GM10248 (cell line): ENCODE measurements around the gene ARHGAP24.
A peak's percentile ranks its signal among the peaks of the same experiment; 100 is the strongest.

Source experiments
- CTCF ChIA-PET: fragments of 300-600 bp; sonication (Branson Sonifier 250); formaldehyde crosslinking; extraction: SDS; loops from one replicate; lab custom pipeline; 2021; ENCODE audit warnings: antibody characterized with exemption; lab: Yijun Ruan, JAX
- POLR2A ChIA-PET: fragments of 350-650 bp; sonication (Branson Sonifier 250); formaldehyde crosslinking; extraction: SDS; loops from one replicate; lab custom pipeline; 2020; ENCODE audit warnings: antibody characterized with exemption; lab: Yijun Ruan, JAX
- DNase-seq: peaks from one replicate; pipeline ENCODE4 v3.0.0; 2012; ENCODE audit errors: extremely low spot score
- TF ChIP-seq, protein P1 (sequence below): IDR thresholded peaks from 2 replicates; pipeline ENCODE4 v1.5.1; 2012; ENCODE audit warnings: mild to moderate bottlenecking, low read depth; ENCODE audit errors: extremely low read depth, missing control alignments, control extremely low read depth

The ARHGAP24 gene

GRCh38 chr4:85491527-85491926, 16.6 kb downstream of the ARHGAP24 start:
- CTCF ChIA-PET, result interaction anchor here (1.5 to 2.3 kb wide), 3 partner anchors 10 to 343 kb away, joined by 3 to 10 read pairs (median 8); partner anchors contain the start of gene ARHGAP24
- POLR2A ChIA-PET, result no interaction called here
- TF ChIP-seq, protein P1, sequence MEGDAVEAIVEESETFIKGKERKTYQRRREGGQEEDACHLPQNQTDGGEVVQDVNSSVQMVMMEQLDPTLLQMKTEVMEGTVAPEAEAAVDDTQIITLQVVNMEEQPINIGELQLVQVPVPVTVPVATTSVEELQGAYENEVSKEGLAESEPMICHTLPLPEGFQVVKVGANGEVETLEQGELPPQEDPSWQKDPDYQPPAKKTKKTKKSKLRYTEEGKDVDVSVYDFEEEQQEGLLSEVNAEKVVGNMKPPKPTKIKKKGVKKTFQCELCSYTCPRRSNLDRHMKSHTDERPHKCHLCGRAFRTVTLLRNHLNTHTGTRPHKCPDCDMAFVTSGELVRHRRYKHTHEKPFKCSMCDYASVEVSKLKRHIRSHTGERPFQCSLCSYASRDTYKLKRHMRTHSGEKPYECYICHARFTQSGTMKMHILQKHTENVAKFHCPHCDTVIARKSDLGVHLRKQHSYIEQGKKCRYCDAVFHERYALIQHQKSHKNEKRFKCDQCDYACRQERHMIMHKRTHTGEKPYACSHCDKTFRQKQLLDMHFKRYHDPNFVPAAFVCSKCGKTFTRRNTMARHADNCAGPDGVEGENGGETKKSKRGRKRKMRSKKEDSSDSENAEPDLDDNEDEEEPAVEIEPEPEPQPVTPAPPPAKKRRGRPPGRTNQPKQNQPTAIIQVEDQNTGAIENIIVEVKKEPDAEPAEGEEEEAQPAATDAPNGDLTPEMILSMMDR, result no peak
- no peak for DNase-seq

GRCh38 chr4:85492336-85492735, 17.4 kb downstream of the ARHGAP24 start:
- ChIA-PET CTCF (interaction anchor here (2.3 kb wide), 1 partner anchor 18 kb away, joined by 10 read pairs; the partner anchor contains the start of gene ARHGAP24), POLR2A (no interaction called here)

GRCh38 chr4:85495621-85496020, 20.7 kb downstream of the ARHGAP24 start:
- POLR2A ChIA-PET, result no interaction called here
- CTCF ChIA-PET, result interaction anchor here (1.2 to 3.6 kb wide), 2 partner anchors 17 to 252 kb away, joined by 3 to 15 read pairs; no protein-coding TSS in a partner anchor
- DNase-seq, result no peak
- TF ChIP-seq, protein P1, result no peak

More at GRCh38 chr4:85492336-85492735, 17.4 kb downstream of the ARHGAP24 start:
- no peak for DNase-seq
- TF ChIP-seq, protein P1, result no peak

DNA sequence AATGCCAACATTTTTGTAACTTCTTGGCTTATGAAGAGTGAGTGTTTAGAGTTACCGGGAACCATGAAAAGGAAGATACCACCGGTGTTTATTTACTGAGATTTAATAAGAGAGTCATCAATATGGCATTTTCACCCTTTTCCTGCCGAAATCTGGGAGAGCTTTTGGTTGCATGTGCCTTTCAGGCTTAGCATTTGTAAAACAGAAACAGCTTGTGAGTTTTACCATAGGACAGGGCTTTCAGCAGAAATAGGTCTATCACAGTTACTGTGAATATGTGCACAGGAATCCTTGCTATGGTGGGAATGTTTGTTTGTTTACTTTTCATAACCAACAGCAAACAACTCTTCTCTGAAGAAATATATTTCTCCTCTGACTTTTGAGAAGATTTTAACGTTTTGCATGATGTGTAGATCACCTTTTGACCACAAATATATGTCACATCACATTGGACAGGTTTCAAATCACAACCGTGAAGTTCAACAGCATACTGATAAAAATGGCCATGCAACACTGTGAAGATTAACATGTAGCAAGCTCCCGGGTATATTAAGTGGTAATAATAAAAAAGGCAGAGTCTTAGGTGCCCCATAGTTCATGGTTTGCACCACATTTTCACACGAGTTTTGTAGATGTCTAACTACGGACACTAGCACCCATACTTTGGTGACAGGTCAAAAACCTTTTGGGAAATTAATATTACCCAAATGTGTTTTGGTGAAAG, 21.3 kb downstream of the ARHGAP24 start:
- POLR2A ChIA-PET, result no interaction called here
- no peak for DNase-seq
- TF ChIP-seq, protein P1, result no peak
- CTCF ChIA-PET, result interaction anchor here (1.2 to 3.6 kb wide), 2 partner anchors 16 to 251 kb away, joined by 3 to 15 read pairs; no protein-coding TSS in a partner anchor

GRCh38 chr4:85496933-85497332, 22.0 kb downstream of the ARHGAP24 start:
- TF ChIP-seq, protein P1, result no peak
- ChIA-PET POLR2A (no interaction called here), CTCF (interaction anchor here (1.2 to 3.6 kb wide), 2 partner anchors 16 to 251 kb away, joined by 3 to 15 read pairs; no protein-coding TSS in a partner anchor)
- DNase-seq, result no peak

DNA sequence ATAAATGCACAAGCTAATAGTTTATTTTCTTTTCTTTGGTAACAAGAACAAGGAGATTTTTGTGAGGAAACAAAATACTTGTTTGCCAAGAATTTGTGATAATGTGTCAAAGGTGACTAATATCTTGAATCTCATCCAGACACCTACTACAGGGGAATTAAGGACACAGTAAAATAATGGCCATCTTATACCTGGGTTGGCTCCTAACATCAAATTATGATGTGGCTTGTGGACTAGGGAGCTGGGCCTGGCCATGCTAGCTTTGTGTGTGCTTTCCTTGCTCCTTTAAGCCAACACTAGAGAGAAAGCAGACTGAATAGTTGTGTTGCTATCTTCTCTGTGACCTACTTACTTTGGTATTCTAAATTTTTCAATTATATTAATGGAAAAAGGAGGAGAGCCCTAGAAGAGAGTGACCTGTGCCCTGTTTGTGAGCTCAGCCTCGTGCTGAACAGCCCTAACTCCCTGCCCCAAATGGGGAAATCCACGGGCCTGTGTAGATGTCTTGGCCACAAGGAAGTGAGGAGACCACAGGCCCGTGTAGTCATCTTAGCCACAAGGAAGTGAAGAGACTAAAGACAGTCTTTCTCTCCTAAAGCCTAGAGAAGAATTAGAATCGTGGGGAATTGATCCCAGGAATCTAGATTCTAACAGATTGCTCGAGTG, 23.3 kb downstream of the ARHGAP24 start:
- TF ChIP-seq, protein P1, result no peak
- POLR2A ChIA-PET, result no interaction called here
- peak; percentile 49 for DNase-seq
- CTCF ChIA-PET, result interaction anchor here (1.0 to 3.6 kb wide), 6 partner anchors 9 to 249 kb away, joined by 3 to 15 read pairs (median 4); no protein-coding TSS in a partner anchor
